ENCODE data around the gene AK1.

Gene AK1

GRCh38 chr9:127867356-127868277 is 9.9 kb downstream of the AK1 start:
- no peak for DNase-seq (ENCODE audit: low spot score)

GRCh38 chr9:127866535-127866934 is 10.9 kb downstream of the AK1 start:
- DNase-seq (ENCODE audit: low spot score), result no peak

DNA sequence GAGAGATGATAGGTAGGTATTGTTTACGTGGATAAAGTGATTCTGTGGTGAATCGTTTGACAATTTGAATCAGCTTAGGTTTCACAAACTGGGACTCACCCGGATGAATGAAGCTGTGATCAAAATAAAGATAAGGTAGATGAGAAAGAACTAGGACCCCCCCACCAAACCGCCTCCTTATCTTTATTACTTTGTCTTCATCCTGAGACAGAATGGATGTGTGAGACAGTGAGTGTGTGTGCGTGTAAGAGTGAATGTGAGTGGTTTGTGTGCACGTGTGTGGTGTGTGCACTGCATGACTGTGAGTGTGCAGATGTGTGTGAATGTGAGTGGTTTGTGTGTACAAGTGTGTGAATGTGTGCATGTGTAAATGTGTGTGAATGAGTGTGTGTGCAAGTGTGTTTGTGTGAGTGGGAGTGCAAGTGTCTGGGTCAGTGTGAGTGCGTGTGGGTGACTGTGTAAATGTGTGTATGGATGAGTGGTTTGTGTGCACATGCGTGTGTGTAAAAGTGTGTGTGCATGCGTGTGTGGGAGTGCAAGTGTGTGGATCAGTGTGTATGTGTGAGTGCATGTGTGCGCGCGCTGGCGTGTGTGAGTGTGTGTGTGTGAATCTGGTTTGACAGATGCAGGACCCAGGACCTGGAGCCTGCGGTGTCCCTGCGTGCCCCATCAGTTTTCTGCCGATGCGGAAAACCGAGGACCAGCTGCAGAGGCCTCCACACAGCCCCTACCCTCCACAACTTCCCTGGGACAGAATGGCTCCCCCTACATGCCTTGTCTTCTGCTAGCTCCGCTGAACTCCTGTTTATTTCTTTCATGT is 11.6 kb downstream of the AK1 start:
- DNase-seq (ENCODE audit: low spot score), result no peak

DNA sequence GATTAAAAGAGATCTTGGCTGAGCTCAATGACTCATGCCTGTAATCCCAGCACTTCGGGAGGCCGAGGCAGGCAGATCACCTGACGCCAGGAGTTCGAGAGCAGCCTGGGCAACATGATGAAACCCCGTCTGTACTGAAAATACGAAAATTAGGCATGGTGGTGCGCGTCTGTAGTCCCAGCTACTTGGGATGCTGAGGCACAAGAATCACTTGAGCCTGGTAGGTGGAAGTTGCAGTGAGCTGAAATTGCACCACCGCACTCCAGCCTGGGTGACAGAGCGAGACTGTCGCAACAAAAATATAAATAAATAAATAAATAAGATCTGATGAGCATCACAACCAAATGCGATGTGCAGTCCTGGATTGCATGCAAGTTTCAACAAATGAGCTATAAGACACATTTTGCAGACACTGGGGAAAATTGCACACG is 14.3 kb downstream of the AK1 start:
- no peak for DNase-seq (ENCODE audit: low spot score)

GRCh38 chr9:127862075-127863011 is 15.1 kb downstream of the AK1 start:
- DNase-seq (ENCODE audit: low spot score), result no peak

DNA sequence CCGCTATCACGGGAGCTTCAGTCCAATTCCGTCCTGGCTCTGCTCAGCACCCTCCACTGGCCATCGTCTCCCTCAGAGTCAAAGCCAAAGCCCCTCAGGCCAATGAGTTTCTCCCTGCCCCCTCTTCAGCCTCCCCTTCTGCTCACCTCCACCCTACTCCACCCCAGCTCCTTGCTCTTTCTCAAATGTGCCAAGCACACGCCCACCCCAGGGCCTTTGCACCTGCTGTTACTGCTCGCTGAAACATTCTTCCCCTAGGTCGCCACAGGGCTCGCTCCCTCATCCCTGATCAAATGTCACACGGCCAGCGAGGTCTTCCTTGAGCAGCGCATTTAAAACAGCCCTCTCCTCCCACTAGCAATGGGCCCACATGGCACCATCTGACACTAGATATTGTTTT is 16.7 kb downstream of the AK1 start:
- no peak for DNase-seq (ENCODE audit: low spot score)

DNA sequence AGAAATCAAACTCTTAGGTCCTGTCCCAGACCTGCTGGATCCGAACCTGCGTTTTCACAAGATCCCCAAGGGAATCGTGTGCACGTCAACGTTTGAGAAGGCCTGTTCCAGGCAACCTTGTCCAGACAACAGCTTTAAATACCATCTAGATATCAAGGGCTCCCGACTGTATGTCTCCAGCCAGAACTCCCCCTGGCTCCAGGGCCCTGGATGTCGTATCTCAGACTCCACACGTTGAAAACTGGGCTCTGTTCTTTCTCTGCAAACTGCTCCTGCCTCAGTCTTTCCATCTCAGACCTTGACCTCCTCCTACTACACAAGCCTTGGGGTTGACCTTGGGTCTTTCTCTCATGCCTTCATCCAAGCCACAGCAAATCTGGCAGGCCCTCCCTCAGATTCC is 17.2 kb downstream of the AK1 start:
- no peak for DNase-seq (ENCODE audit: low spot score)

GRCh38 chr9:127858041-127858512 is 19.4 kb downstream of the AK1 start:
- no peak for DNase-seq (ENCODE audit: low spot score)

DNA sequence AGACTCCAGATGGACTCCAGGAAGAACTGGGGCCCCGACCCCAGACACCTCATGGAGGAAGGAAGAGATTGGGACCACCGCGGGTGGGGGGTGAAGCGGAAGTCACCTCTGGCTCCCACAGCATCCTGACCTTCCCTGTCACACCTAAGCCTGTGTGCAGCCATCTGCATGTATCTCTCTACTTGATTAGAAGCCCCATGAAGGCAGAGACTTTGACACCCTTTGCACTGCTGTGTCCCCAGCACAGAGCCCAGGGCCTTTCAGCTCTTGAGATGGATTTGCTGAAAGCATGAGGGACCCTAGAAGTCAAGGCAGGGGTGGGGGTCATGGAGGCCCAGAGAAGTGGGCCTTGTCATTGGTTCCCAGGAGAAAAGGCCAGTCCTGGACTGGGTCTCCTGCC is 20.2 kb downstream of the AK1 start:
- DNase-seq (ENCODE audit: low spot score), result no peak

DNA sequence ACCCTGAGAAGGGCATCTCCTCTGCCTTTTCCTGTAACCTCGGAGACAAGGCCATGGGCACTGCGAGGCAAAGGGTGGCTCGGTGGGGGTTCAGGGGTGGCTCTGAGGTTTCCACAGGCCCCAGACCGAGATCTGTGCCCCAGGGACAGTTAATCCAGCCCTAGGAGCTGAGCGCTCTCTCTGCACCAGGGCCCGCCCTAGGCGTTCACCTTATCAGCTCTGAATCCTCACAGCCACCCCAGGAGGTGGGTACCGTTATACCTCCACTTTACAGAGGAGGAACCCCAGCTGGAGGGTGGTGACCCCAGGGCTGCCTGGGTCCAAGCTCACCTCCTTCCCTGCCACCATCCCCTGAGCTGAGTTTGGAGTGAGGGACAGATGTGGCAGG is 20.8 kb downstream of the AK1 start:
- DNase-seq (ENCODE audit: low spot score), result no peak

DNA sequence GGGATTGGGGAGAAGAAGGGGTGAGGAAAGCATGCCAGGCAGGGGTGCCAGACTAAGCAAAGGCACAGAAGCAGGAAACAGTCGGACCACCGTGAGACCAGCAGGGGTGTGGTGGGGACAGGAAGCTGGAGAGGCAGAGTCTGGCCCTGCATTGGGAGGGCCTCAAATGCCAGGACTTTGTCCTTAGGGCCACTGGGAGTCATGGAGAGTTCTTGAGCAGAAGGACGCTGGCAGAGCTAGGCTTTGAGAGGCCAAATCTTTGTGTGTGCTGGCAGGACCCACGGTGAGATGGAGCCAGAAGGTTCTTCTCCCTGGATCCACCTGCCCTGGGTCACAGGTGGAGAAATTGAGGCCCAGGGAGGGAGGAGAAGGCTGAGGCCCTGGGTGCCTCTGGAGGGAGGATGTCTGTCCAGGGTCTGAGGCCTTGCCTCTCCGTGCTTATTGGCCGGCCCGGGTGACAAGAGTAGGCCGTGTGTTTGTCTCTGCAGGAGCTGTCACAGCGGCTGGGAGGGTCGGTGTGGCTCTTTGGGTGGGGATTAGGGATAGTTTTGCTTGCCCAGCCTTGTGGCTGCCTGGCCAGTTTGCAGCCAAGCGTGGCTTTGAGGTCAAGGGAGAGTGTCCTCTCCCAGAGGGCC is 21.3 kb downstream of the AK1 start:
- no peak for DNase-seq (ENCODE audit: low spot score)

DNA sequence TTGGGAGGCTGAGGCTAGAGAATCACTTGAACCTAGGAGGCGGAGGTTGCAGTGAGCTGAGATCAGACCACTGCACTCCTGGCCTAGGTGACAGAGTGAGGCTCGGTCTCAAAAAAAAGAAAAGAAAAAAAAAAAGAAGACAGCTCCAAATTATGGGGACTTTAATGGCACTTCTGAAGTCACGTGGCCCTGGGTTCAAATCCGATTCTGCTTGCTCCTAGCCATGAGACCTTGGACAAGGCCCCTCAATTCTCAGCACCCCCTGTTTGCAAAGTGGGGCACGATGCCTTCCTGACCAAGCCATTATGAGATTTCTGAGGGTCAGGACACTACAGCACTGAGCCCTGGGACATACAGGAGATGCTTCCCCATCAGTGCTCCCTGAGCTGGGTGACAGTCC is 22.0 kb downstream of the AK1 start:
- no peak for DNase-seq (ENCODE audit: low spot score)

- no peak for DNase-seq (ENCODE audit: low spot score)
Measured at GRCh38 chr9:127854960-127855359, 22.5 kb downstream of the AK1 start.

DNA sequence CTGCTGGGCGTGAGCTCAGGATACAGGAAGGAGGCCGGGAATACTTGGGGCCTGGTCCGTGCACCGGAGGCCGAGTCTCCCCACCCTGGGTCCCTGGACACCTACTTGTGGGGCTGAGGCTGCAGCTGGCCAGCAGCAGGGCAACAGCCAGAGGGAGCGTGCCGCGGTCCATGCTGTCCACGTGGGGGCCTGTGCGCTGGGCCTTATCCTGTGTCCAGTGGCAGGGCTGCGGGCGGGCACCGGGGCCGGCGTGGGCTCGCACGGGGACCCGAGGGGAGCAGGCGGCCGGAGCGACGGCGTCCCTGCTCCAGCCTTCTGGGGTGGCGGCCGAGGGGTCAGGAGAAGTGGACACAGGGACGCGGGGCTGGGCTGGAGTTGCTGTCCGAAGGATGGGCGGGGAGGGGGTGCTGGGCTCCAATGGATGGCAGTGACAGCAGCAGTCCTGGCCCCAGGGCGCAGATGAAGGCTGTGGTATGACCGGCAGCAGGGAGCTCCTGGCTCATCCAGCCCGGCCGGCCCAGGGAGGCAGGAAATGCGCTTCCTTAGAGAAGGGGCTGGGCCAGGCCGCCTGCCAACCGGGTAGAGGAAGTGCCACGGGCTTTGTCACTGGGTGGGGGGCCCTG is 23.2 kb downstream of the AK1 start, which contains the start of gene ENG:
Gene ENG (minus strand): TSS at position 475 of the 623 bp plus-strand sequence. CDS start 303 bp downstream, at position 172.
- DNase-seq (ENCODE audit: low spot score), result no peak

DNA sequence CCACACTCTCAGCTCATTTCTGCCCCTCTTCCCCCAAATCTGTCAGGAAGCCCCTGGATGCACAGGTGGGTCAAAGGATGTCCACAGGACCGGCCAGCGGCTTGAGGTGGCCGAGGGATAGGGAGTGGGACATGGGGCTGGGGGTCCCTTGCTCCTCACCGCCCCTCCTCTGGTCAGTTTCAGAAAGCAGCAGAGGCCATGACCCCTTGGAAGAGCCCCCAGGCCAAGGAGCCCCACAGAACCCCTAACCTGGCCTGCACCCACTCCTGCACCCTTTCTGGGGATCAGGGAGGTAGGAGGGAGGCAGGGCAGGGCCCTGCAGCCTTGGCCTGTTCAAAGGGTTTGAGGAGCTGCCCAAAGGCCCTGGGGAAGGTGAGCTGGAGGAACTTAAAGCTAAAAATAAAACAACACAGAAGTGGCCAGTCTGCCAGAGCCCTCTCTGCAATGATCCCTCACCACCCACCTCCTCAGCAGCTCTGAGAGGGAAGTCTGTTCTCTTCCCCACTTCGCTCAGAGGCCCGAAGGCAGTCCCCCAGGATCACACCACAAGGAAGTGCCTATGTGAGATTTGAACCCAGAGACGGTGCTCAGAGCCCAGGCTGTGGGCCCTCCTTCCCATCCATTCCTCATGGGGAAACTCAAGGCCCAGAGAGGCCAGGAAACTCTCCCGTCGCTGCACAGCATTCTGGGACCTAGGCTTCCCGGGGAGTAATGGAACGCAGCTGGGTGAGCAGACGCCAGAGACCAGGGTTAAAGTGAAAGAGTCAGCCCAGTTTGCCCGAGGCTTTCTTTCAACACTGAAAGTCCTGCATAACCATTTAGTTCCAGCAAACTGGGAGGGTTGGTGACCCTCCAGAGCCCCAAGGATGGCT is 23.9 kb downstream of the AK1 start:
- no peak for DNase-seq (ENCODE audit: low spot score)

DNA sequence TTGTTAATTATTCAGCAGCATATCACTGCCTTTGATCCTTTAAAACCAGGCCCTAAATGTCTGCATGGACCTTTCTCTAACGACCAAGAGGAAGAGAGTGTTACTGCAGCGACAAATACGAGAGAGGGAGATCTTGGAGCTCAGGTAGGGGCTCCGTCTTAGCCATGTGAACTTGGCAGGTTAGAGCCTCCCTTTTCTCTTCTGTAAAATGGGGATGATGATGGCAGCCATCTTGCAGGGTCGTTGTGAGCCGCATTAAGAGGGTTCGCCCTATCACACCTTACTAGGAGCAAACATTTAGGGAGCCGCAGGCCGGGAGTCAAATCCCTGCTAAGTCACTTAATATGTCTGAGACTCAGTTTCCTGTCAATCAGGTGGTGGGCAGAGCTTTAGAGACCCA is 24.6 kb downstream of the AK1 start:
- DNase-seq (ENCODE audit: low spot score), result no peak

DNA sequence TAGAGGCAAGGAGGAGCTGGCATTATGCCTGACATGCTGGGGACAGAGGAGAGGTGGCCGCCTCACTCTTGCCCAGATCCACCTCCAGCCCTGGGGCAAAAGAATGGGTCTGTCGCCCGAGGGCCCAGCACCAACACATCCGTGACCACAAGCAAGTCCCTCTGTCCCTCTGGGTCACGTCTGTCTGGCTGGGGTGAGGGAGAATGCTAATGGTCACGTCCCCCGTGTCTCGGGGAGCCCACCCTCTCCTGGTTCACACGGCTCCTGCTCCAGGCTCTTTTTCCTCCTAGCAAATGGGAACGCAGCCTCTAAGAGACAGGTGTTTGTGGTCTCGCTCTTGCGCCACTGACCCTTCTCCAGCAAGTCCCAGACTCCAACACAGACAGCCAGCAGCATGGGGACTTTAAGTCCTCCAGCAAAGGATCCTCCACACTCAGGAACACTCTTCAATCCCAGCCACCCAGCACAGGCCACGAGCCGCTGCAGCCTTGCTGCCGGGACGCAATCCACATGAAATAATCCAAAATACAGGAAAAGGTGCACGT is 27.1 kb downstream of the AK1 start:
- no peak for DNase-seq (ENCODE audit: low spot score)

- DNase-seq (ENCODE audit: low spot score), result no peak
Measured at GRCh38 chr9:127848756-127849504, 28.5 kb downstream of the AK1 start.
